ENCODE measurements around the gene TOMM20. TPM values are rescaled to one million over a fixed set of nuclear protein-coding genes. Genes with fewer than 3 reads are reported as not detected.

Gene TOMM20
- total and polyA plus RNA-seq, 9 of the 15 experiments (the other 6 are each of a cell fraction or from before 2014, with no cell fraction given): 70.6 to 334 (median 159) TPM

GRCh38 chr1:235160957-235161684 is 32.5 kb upstream of the TOMM20 start, which contains the start of gene RBM34 (continued):
- TF ChIP-seq SMAD1 (IDR thresholded peaks at IDR 0.05; ENCODE audit: low read depth, low read length, partially characterized antibody) (peak; percentile 77), POLR2H (tag; IDR thresholded peaks at IDR 0.05; ENCODE audit: low read depth) (peak; percentile 94), THRAP3 (IDR thresholded peaks at IDR 0.05; ENCODE audit: borderline replicate concordance) (peak; percentile 37; the same call in 1 of the 2 replicates), ERF (CRISPR knock-in tag; IDR thresholded peaks at IDR 0.05) (peak; percentile 93), SUPT5H (IDR thresholded peaks at IDR 0.05) (peak; percentile 99), MTA1 (IDR thresholded peaks at IDR 0.05; ENCODE audit: borderline replicate concordance) (peak; percentile 14; the same call in 1 of the 2 replicates), CGGBP1 (CRISPR knock-in tag; IDR thresholded peaks at IDR 0.05) (peak; percentile 92), MNT (conservative IDR thresholded peaks at IDR 0.05) (peak; percentile 87 to 93), ZNF431 (CRISPR knock-in tag; IDR thresholded peaks at IDR 0.05) (peak; percentile 76; the same call in 1 of the 2 replicates), ZFP36 (IDR thresholded peaks at IDR 0.05; ENCODE audit: low read depth, low read length, partially characterized antibody) (peak; percentile 25), KLF13 (tag; IDR thresholded peaks at IDR 0.05; ENCODE audit: borderline replicate concordance, low read depth) (peak; percentile 84; the same call in 1 of the 2 replicates), TEAD1 (CRISPR knock-in tag; IDR thresholded peaks at IDR 0.05) (peak; percentile 63 to 74; a peak in 3 of 4 replicates), KLF10 (CRISPR knock-in tag; IDR thresholded peaks at IDR 0.05) (no peak), YBX1 (IDR thresholded peaks at IDR 0.05) (no peak), E2F6 (IDR thresholded peaks at IDR 0.05; ENCODE audit: borderline replicate concordance in 1 of 2, extremely low read depth in 1 of 2, insufficient read depth in 1 of 2, insufficient read length in 1 of 2, low read depth in 1 of 2, low read length in 1 of 2, poor library complexity in 1 of 2, severe bottlenecking in 1 of 2) (peak; percentile 63 to 79), FOXA3 (CRISPR knock-in tag; conservative IDR thresholded peaks at IDR 0.05 in 1 of 2, IDR thresholded peaks at IDR 0.05 in 1 of 2) (peak; percentile 57 to 80; a peak in 3 of 4 replicates), SIN3A (IDR thresholded peaks at IDR 0.05; ENCODE audit: borderline replicate concordance in 2 of 2, control insufficient read depth in 1 of 2, low read depth in 2 of 2, low read length in 2 of 2) (peak; percentile 94 to 96; a peak in 3 of 4 replicates), TSC22D4 (tag; IDR thresholded peaks at IDR 0.05) (no peak), ZNF696 (CRISPR knock-in tag; conservative IDR thresholded peaks at IDR 0.05) (no peak), ZBTB7A (IDR thresholded peaks at IDR 0.05; ENCODE audit: borderline replicate concordance, control insufficient read depth, low read depth, low read length) (peak; percentile 76; the same call in 1 of the 2 replicates), POLR2G (IDR thresholded peaks at IDR 0.05; ENCODE audit: low read depth, low read length) (peak; percentile 100), NBN (IDR thresholded peaks at IDR 0.05; ENCODE audit: low read depth) (peak; percentile 75), CCNT2 (IDR thresholded peaks at IDR 0.05; ENCODE audit: borderline replicate concordance, extremely low read depth, insufficient read length, low read depth, low read length) (peak; percentile 74)
